ENCODE measurements around the gene MATCAP1. TPM values are rescaled to one million over a fixed set of nuclear protein-coding genes. Genes with fewer than 3 reads are reported as not detected.

The MATCAP1 gene
- total and polyA plus RNA-seq, 2 of the 13 experiments (the other 11 are each of a cell fraction or from before 2014, with no cell fraction given) = 11.2 to 24.5 TPM

GRCh38 chr16:67149276-67150046 is 34.3 kb downstream of the MATCAP1 start (continued):
- TF ChIP-seq NRL (CRISPR knock-in tag; IDR thresholded peaks at IDR 0.05; ENCODE audit: borderline replicate concordance) (no peak), FOXM1 (CRISPR knock-in tag; IDR thresholded peaks at IDR 0.05) (no peak), SETDB1 (CRISPR knock-in tag; IDR thresholded peaks at IDR 0.05; ENCODE audit: borderline replicate concordance) (0 out of 2 replicates have a peak, but pooled peaks have one; percentile 48), TCF7L2 (IDR thresholded peaks at IDR 0.05; ENCODE audit: low read depth, low read length) (no peak), ZNF292 (CRISPR knock-in tag; IDR thresholded peaks at IDR 0.05; ENCODE audit: borderline replicate concordance, low read depth) (no peak), HOXA5 (CRISPR knock-in tag; IDR thresholded peaks at IDR 0.05) (peak; percentile 28; the same call in 1 of the 2 replicates), SIN3A (IDR thresholded peaks at IDR 0.05; ENCODE audit: borderline replicate concordance, low read depth, low read length) (no peak), BCL3 (CRISPR knock-in tag; IDR thresholded peaks at IDR 0.05) (no peak), ZBTB33 (CRISPR knock-in tag; IDR thresholded peaks at IDR 0.05) (peak; percentile 76; the same call in 1 of the 2 replicates), KDM1A (CRISPR knock-in tag; IDR thresholded peaks at IDR 0.05) (no peak), ZNF256 (CRISPR knock-in tag; conservative IDR thresholded peaks at IDR 0.05) (no peak), ZNF678 (CRISPR knock-in tag; IDR thresholded peaks at IDR 0.05) (no peak), JARID2 (CRISPR knock-in tag; IDR thresholded peaks at IDR 0.05; ENCODE audit: insufficient replicate concordance) (no peak), ETV6 (CRISPR knock-in tag; conservative IDR thresholded peaks at IDR 0.05) (no peak), FUBP1 (CRISPR knock-in tag; IDR thresholded peaks at IDR 0.05; ENCODE audit: borderline replicate concordance) (no peak), ESRRA (CRISPR knock-in tag; IDR thresholded peaks at IDR 0.05; ENCODE audit: low read depth) (no peak), SNAI1 (CRISPR knock-in tag; IDR thresholded peaks at IDR 0.05; ENCODE audit: borderline replicate concordance) (no peak), ZKSCAN1 (IDR thresholded peaks at IDR 0.05; ENCODE audit: low read length) (no peak), ZSCAN29 (CRISPR knock-in tag; conservative IDR thresholded peaks at IDR 0.05) (no peak), CREB1 (IDR thresholded peaks at IDR 0.05) (no peak), CREB1 (CRISPR knock-in tag; IDR thresholded peaks at IDR 0.05) (no peak), ZNF616 (CRISPR knock-in tag; IDR thresholded peaks at IDR 0.05; ENCODE audit: low read depth) (no peak), ZBTB39 (CRISPR knock-in tag; IDR thresholded peaks at IDR 0.05) (no peak), HNRNPLL (IDR thresholded peaks at IDR 0.05; ENCODE audit: low read depth, low read length, poor library complexity, severe bottlenecking) (peak; percentile 26)

Data from HepG2 (cell line).